IMR-90 (cell line): Measurements from ENCODE around the gene SFTPB.

Experiments used
- BHLHE40 ChIP-seq: fragments of 150-350 bp; IDR thresholded peaks from 2 replicates; pipeline ENCODE4 v1.6.1; 2016; ENCODE audit warnings: mild to moderate bottlenecking, low read depth, low read length
- CEBPB ChIP-seq: IDR thresholded peaks from 2 replicates; pipeline ENCODE4 v1.6.1; 2012; ENCODE audit warnings: low read depth, low read length, improper control_type of control experiment
- ELK1 ChIP-seq: fragments of 150-350 bp; IDR thresholded peaks from 2 replicates; pipeline ENCODE4 v1.6.1; 2016; ENCODE audit warnings: low read depth, mild to moderate bottlenecking, low read length, moderate library complexity, borderline replicate concordance
- FOS ChIP-seq: fragments of 150-350 bp; IDR thresholded peaks from 2 replicates; pipeline ENCODE4 v1.6.1; 2016; ENCODE audit warnings: low read depth, low read length
- MAFK ChIP-seq: IDR thresholded peaks from 2 replicates; pipeline ENCODE4 v1.6.1; 2012; ENCODE audit warnings: low read depth, low read length, improper control_type of control experiment
- MAZ ChIP-seq: IDR thresholded peaks from 2 replicates; pipeline ENCODE4 v1.6.1; 2012; ENCODE audit warnings: low read depth, mild to moderate bottlenecking, low read length, improper control_type of control experiment, moderate library complexity, borderline replicate concordance
- MXI1 ChIP-seq: IDR thresholded peaks from 2 replicates; pipeline ENCODE4 v1.6.1; 2012; ENCODE audit warnings: low read depth, mild to moderate bottlenecking, low read length, moderate library complexity, borderline replicate concordance
- POLR2A ChIP-seq: IDR thresholded peaks from 2 replicates; pipeline ENCODE4 v1.6.1; 2012; ENCODE audit warnings: mild to moderate bottlenecking, low read depth, low read length
- RAD21 ChIP-seq: IDR thresholded peaks from 2 replicates; pipeline ENCODE4 v1.6.1; 2012; ENCODE audit warnings: low read length, improper control_type of control experiment
- RFX5 ChIP-seq: IDR thresholded peaks from 2 replicates; pipeline ENCODE4 v1.8.0; 2012; ENCODE audit warnings: low read depth, mild to moderate bottlenecking, low read length, moderate library complexity
- SMC3 ChIP-seq: fragments of 150-350 bp; IDR thresholded peaks from 2 replicates; pipeline ENCODE4 v1.6.1; 2016; ENCODE audit warnings: low read depth, mild to moderate bottlenecking, antibody characterized with exemption, low read length, moderate library complexity
- USF2 ChIP-seq: fragments of 150-350 bp; IDR thresholded peaks from 2 replicates; pipeline ENCODE4 v1.6.1; 2017; ENCODE audit warnings: mild to moderate bottlenecking, antibody characterized with exemption, low read length, low read depth
- TF ChIP-seq, protein P1 (sequence below): conservative IDR thresholded peaks from 2 replicates; pipeline ENCODE4 v1.5.1; 2012; ENCODE audit warnings: mild to moderate bottlenecking, low read depth, low read length, improper control_type of control experiment

- TF ChIP-seq MAFK (no peak), MXI1 (no peak), RFX5 (no peak), RAD21 (no peak), POLR2A (no peak), USF2 (no peak), FOS (no peak), MAZ (no peak), CEBPB (no peak), BHLHE40 (no peak), SMC3 (no peak), ELK1 (no peak)
- TF ChIP-seq, protein P1, sequence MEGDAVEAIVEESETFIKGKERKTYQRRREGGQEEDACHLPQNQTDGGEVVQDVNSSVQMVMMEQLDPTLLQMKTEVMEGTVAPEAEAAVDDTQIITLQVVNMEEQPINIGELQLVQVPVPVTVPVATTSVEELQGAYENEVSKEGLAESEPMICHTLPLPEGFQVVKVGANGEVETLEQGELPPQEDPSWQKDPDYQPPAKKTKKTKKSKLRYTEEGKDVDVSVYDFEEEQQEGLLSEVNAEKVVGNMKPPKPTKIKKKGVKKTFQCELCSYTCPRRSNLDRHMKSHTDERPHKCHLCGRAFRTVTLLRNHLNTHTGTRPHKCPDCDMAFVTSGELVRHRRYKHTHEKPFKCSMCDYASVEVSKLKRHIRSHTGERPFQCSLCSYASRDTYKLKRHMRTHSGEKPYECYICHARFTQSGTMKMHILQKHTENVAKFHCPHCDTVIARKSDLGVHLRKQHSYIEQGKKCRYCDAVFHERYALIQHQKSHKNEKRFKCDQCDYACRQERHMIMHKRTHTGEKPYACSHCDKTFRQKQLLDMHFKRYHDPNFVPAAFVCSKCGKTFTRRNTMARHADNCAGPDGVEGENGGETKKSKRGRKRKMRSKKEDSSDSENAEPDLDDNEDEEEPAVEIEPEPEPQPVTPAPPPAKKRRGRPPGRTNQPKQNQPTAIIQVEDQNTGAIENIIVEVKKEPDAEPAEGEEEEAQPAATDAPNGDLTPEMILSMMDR, result no peak
Observed at GRCh38 chr2:85644909-85645308, 23.1 kb downstream of the SFTPB start.
